Naive B cell (primary cell): ENCODE data around the gene FILIP1L. TPM values are rescaled to one million over a fixed set of nuclear protein-coding genes. Genes with fewer than 3 reads are reported as not detected.

Experiments used
- ATAC-seq, 2 donors: fragments of 150-1000 bp; cut with Tn5 transposase; 2 replicates each; pipeline ENCODE4 v1.10.0; 2021; ENCODE audit warnings: low read depth in 2 of 2, mild to moderate bottlenecking in 2 of 2, moderate library complexity in 2 of 2
- DNase-seq: peaks from one replicate; pipeline ENCODE4 v3.0.0; 2022
- H3K27ac Mint-ChIP-seq, 6 donors: one replicate each; pipeline ENCODE4 v1.8.0; 2020 to 2022; ENCODE audit warnings: mild to moderate bottlenecking in 6 of 6, mixed read lengths in 6 of 6, moderate library complexity in 5 of 6, inconsistent platforms in 2 of 6
- H3K27me3 Mint-ChIP-seq, 3 donors: one replicate each; pipeline ENCODE4 v1.8.0; 2021 to 2022; ENCODE audit warnings: mixed read lengths in 3 of 3, mild to moderate bottlenecking in 1 of 3
- H3K36me3 Mint-ChIP-seq, 2 donors: one replicate each; pipeline ENCODE4 v1.8.0; 2020 to 2022; ENCODE audit warnings: mixed read lengths in 2 of 2, inconsistent platforms in 1 of 2, mild to moderate bottlenecking in 1 of 2
- H3K4me1 Mint-ChIP-seq, 3 donors: one replicate each; pipeline ENCODE4 v1.8.0; 2020 to 2022; ENCODE audit warnings: mixed read lengths in 3 of 3, inconsistent platforms in 1 of 3, mild to moderate bottlenecking in 1 of 3, moderate library complexity in 1 of 3
- H3K4me3 Mint-ChIP-seq, 8 donors: one replicate each; pipeline ENCODE4 v1.8.0; 2020 to 2022; ENCODE audit warnings: mild to moderate bottlenecking in 8 of 8, mixed read lengths in 8 of 8, moderate library complexity in 8 of 8, inconsistent platforms in 2 of 8
- H3K9me3 Mint-ChIP-seq, 7 donors: one replicate each; pipeline ENCODE4 v1.8.0; 2020 to 2022; ENCODE audit warnings: mixed read lengths in 7 of 7, mild to moderate bottlenecking in 5 of 7, inconsistent platforms in 2 of 7, moderate library complexity in 1 of 7
- polyA plus RNA-seq, 6 donors: library from polyadenylated mRNA; unstranded; fragments of 300-500 nt; fragmentation: Illumina TruSeq; gene quantifications; one replicate each; pipeline ENCODE4 v1.2.3, GENCODE V29; 2021; ENCODE audit warnings: low read depth in 6 of 6

FILIP1L gene
- polyA plus RNA-seq, 6 donors from 2014 or later = 0.29 to 1.2 (median 0.99) TPM; not detected in 1

GRCh38 chr3:100009276-100010086 is 104.8 kb downstream of the FILIP1L start:
- peak overlapping the region in 3 of 6 donors; percentile 0 to 61 (median 18) for H3K27ac Mint-ChIP-seq
- H3K4me3 Mint-ChIP-seq = no peak overlapping the region
- H3K27me3 Mint-ChIP-seq = no peaks in the 10 kb centered on the region
- DNase-seq (no peak), ATAC-seq (no peak)
- H3K9me3 Mint-ChIP-seq = no peaks in the 10 kb centered on the region
- no peaks in the 10 kb centered on the region for H3K36me3 Mint-ChIP-seq
- peaks cover 11 to 17% (median 15%) of the 10 kb centered on the region in 3 donors for H3K4me1 Mint-ChIP-seq

GRCh38 chr3:100008081-100008698 is 106.1 kb downstream of the FILIP1L start:
- peaks cover 16 to 22% (median 18%) of the 10 kb centered on the region in 3 donors for H3K4me1 Mint-ChIP-seq
- no peaks in the 10 kb centered on the region for H3K36me3 Mint-ChIP-seq
- H3K9me3 Mint-ChIP-seq = no peaks in the 10 kb centered on the region
- ATAC-seq (no peak), DNase-seq (no peak)
- H3K27me3 Mint-ChIP-seq = no peaks in the 10 kb centered on the region
- no peak overlapping the region for H3K4me3 Mint-ChIP-seq
- no peak overlapping the region for H3K27ac Mint-ChIP-seq

- H3K27ac Mint-ChIP-seq = peak overlapping the region in 4 of 6 donors; percentile 6 to 63 (median 19)
- no peaks in the 10 kb centered on the region for H3K36me3 Mint-ChIP-seq
- peaks cover 20 to 24% (median 22%) of the 10 kb centered on the region in 3 donors for H3K4me1 Mint-ChIP-seq
- DNase-seq (no peak), ATAC-seq (no peak)
- no peaks in the 10 kb centered on the region for H3K27me3 Mint-ChIP-seq
- no peak overlapping the region for H3K4me3 Mint-ChIP-seq
- H3K9me3 Mint-ChIP-seq = no peaks in the 10 kb centered on the region
Measured at GRCh38 chr3:100007313-100007712, 107.0 kb downstream of the FILIP1L start.

- H3K9me3 Mint-ChIP-seq = no peaks in the 10 kb centered on the region
- peak overlapping the region in 2 of 6 donors; percentile 28 to 71 for H3K27ac Mint-ChIP-seq
- no peaks in the 10 kb centered on the region for H3K36me3 Mint-ChIP-seq
- H3K4me3 Mint-ChIP-seq = no peak overlapping the region
- H3K4me1 Mint-ChIP-seq = peaks cover 22 to 24% (median 24%) of the 10 kb centered on the region in 3 donors
- ATAC-seq = no peak
- no peak for DNase-seq
- H3K27me3 Mint-ChIP-seq = no peaks in the 10 kb centered on the region
Measured at GRCh38 chr3:100006570-100007271, 107.6 kb downstream of the FILIP1L start.

GRCh38 chr3:100005665-100006393 is 108.5 kb downstream of the FILIP1L start:
- Mint-ChIP-seq H3K36me3 (no peaks in the 10 kb centered on the region), H3K27ac (peak overlapping the region in 1 of 6 donors; percentile 71), H3K4me1 (peaks cover 22 to 24% (median 24%) of the 10 kb centered on the region in 3 donors)

GRCh38 chr3:100004931-100005330 is 109.4 kb downstream of the FILIP1L start:
- Mint-ChIP-seq H3K4me1 (peaks cover 18 to 22% (median 21%) of the 10 kb centered on the region in 3 donors), H3K4me3 (no peak overlapping the region), H3K27me3 (no peaks in the 10 kb centered on the region), H3K27ac (peak overlapping the region in 1 of 6 donors; percentile 20), H3K9me3 (no peaks in the 10 kb centered on the region), H3K36me3 (no peaks in the 10 kb centered on the region)
- ATAC-seq (no peak), DNase-seq (no peak)

More at GRCh38 chr3:100005665-100006393, 108.5 kb downstream of the FILIP1L start:
- ATAC-seq = no peak
- Mint-ChIP-seq H3K9me3 (no peaks in the 10 kb centered on the region), H3K4me3 (no peak overlapping the region), H3K27me3 (no peaks in the 10 kb centered on the region)
- no peak for DNase-seq

- peak overlapping the region in 1 of 6 donors; percentile 28 for H3K27ac Mint-ChIP-seq
- no peaks in the 10 kb centered on the region for H3K27me3 Mint-ChIP-seq
- DNase-seq (no peak), ATAC-seq (no peak)
- peak overlapping the region in 1 of 8 donors; percentile 30 for H3K4me3 Mint-ChIP-seq
- H3K9me3 Mint-ChIP-seq = peaks cover 0 to under 1% (median 0%) of the 10 kb centered on the region in 7 donors
- peaks cover 0 to 1% of the 10 kb centered on the region in 2 donors for H3K36me3 Mint-ChIP-seq
- peaks cover 10 to 14% (median 13%) of the 10 kb centered on the region in 3 donors for H3K4me1 Mint-ChIP-seq
Measured at GRCh38 chr3:100003609-100004503, 110.4 kb downstream of the FILIP1L start.

GRCh38 chr3:100002599-100003350 is 111.5 kb downstream of the FILIP1L start:
- no peak overlapping the region for H3K4me3 Mint-ChIP-seq
- peaks cover 0 to 4% of the 10 kb centered on the region in 2 donors for H3K36me3 Mint-ChIP-seq
- H3K27me3 Mint-ChIP-seq = no peaks in the 10 kb centered on the region
- peaks cover 0 to 2% (median 0%) of the 10 kb centered on the region in 7 donors for H3K9me3 Mint-ChIP-seq
- ATAC-seq = no peak
- peaks cover 10 to 14% (median 13%) of the 10 kb centered on the region in 3 donors for H3K4me1 Mint-ChIP-seq
- no peak for DNase-seq
- H3K27ac Mint-ChIP-seq = peak overlapping the region in 3 of 6 donors; percentile 34 to 62 (median 49)

GRCh38 chr3:100001526-100002270 is 112.6 kb downstream of the FILIP1L start:
- Mint-ChIP-seq H3K9me3 (peaks cover 0 to 2% (median 0%) of the 10 kb centered on the region in 7 donors), H3K4me1 (peaks cover 10 to 14% (median 13%) of the 10 kb centered on the region in 3 donors), H3K4me3 (no peak overlapping the region), H3K27ac (peak overlapping the region in 2 of 6 donors; percentile 21 to 38), H3K36me3 (peaks cover 0 to 4% of the 10 kb centered on the region in 2 donors), H3K27me3 (no peaks in the 10 kb centered on the region)
- DNase-seq (no peak), ATAC-seq (no peak)

- H3K27ac Mint-ChIP-seq = no peak overlapping the region
Measured at GRCh38 chr3:100001083-100001482, 113.2 kb downstream of the FILIP1L start.

GRCh38 chr3:99999536-99999935 is 114.8 kb downstream of the FILIP1L start:
- no peak overlapping the region for H3K27ac Mint-ChIP-seq
- ATAC-seq (no peak), DNase-seq (no peak)
- no peaks in the 10 kb centered on the region for H3K27me3 Mint-ChIP-seq
- H3K4me1 Mint-ChIP-seq = peaks cover 7 to 19% (median 13%) of the 10 kb centered on the region in 3 donors
- H3K9me3 Mint-ChIP-seq = peaks cover 4 to 15% (median 7%) of the 10 kb centered on the region in 7 donors
- no peak overlapping the region for H3K4me3 Mint-ChIP-seq
- peaks cover 6 to 14% of the 10 kb centered on the region in 2 donors for H3K36me3 Mint-ChIP-seq

More at GRCh38 chr3:100001083-100001482, 113.2 kb downstream of the FILIP1L start:
- Mint-ChIP-seq H3K9me3 (peaks cover 0 to 6% (median 5%) of the 10 kb centered on the region in 7 donors), H3K4me1 (peaks cover 10 to 18% (median 13%) of the 10 kb centered on the region in 3 donors), H3K36me3 (peaks cover 4 to 6% of the 10 kb centered on the region in 2 donors), H3K4me3 (no peak overlapping the region), H3K27me3 (no peaks in the 10 kb centered on the region)
- ATAC-seq (no peak), DNase-seq (no peak)
